Neutrophil (primary cell): Measurements from ENCODE around the gene AIP.
A peak's percentile ranks its signal among the peaks of the same experiment; 100 is the strongest.

Source experiments
- H3K27ac ChIP-seq: fragments of 200-600 bp; sonication (generic); 2 replicates; pipeline ENCODE4 v1.5.1; 2016; ENCODE audit warnings: mild to moderate bottlenecking, moderate library complexity
- H3K27me3 ChIP-seq: fragments of 200-600 bp; sonication (generic); 2 replicates; pipeline ENCODE4 v1.6.0; 2016; ENCODE audit warnings: mild to moderate bottlenecking
- H3K36me3 ChIP-seq: fragments of 200-600 bp; sonication (generic); 2 replicates; pipeline ENCODE4 v1.5.1; 2017
- H3K4me1 ChIP-seq, 2 experiments: fragments of 200-600 bp in 1 of 2; sonication (generic) in 1 of 2; 1 replicate in 1 of 2; 2 replicates in 1 of 2; pipeline versions ENCODE4 v1.5.1 to v1.6.1; 2013 to 2016; ENCODE audit warnings: low read depth in 1 of 2, low read length in 1 of 2, mild to moderate bottlenecking in 1 of 2, moderate library complexity in 1 of 2; ENCODE audit not compliant: control insufficient read depth in 1 of 2, insufficient read depth in 1 of 2
- H3K4me3 ChIP-seq, 2 experiments: fragments of 200-600 bp in 1 of 2; sonication (generic) in 1 of 2; 1 replicate in 1 of 2; 2 replicates in 1 of 2; pipeline ENCODE4 v1.5.1; 2013 to 2016; ENCODE audit warnings: low read depth in 1 of 2, low read length in 1 of 2, mild to moderate bottlenecking in 1 of 2, moderate library complexity in 1 of 2
- H3K9me3 ChIP-seq: fragments of 200-600 bp; sonication (generic); 2 replicates; pipeline ENCODE4 v1.5.1; 2016
- CTCF ChIP-seq: fragments of 200-600 bp; sonication (generic); IDR thresholded peaks from 2 replicates; pipeline ENCODE4 v1.5.1; 2016; ENCODE audit warnings: antibody characterized with exemption

Gene AIP

GRCh38 chr11:67442504-67443404, 40.1 kb upstream of the AIP start:
- H3K4me3 ChIP-seq, result peak overlapping the region; percentile 72 to 76

GRCh38 chr11:67445515-67445914, 37.3 kb upstream of the AIP start:
- no peaks in the 10 kb centered on the region for H3K9me3 ChIP-seq
- TF ChIP-seq CTCF, result no peak
- H3K36me3 ChIP-seq, result no peaks in the 10 kb centered on the region
- no peaks in the 10 kb centered on the region for H3K27me3 ChIP-seq
- H3K4me1 ChIP-seq, result peaks cover 9 to 17% of the 10 kb centered on the region in 2 experiments
- no peak overlapping the region for H3K4me3 ChIP-seq
- H3K27ac ChIP-seq, result no peak overlapping the region

More at GRCh38 chr11:67442504-67443404, 40.1 kb upstream of the AIP start:
- peaks cover 9 to 11% of the 10 kb centered on the region in 2 experiments for H3K4me1 ChIP-seq
- H3K27ac ChIP-seq, result peak overlapping the region; percentile 77
- H3K36me3 ChIP-seq, result peaks cover 19% of the 10 kb centered on the region
- no peaks in the 10 kb centered on the region for H3K27me3 ChIP-seq
- TF ChIP-seq CTCF, result no peak
- H3K9me3 ChIP-seq, result no peaks in the 10 kb centered on the region

- Histone ChIP-seq H3K4me3 (no peak overlapping the region), H3K4me1 (peaks cover 9 to 14% of the 10 kb centered on the region in 2 experiments), H3K27ac (no peak overlapping the region), H3K9me3 (no peaks in the 10 kb centered on the region), H3K27me3 (no peaks in the 10 kb centered on the region), H3K36me3 (no peaks in the 10 kb centered on the region)
- no peak for TF ChIP-seq CTCF
Observed at GRCh38 chr11:67448220-67448609, 34.6 kb upstream of the AIP start.

- H3K4me3 ChIP-seq, result no peak overlapping the region
- peak overlapping the region; percentile 54 for H3K27ac ChIP-seq
- TF ChIP-seq CTCF, result no peak
- no peaks in the 10 kb centered on the region for H3K36me3 ChIP-seq
- H3K9me3 ChIP-seq, result no peaks in the 10 kb centered on the region
- H3K4me1 ChIP-seq, result peaks cover 2 to 9% of the 10 kb centered on the region in 2 experiments
- H3K27me3 ChIP-seq, result no peaks in the 10 kb centered on the region
Observed at GRCh38 chr11:67449116-67449844, 33.5 kb upstream of the AIP start.

- Histone ChIP-seq H3K36me3 (no peaks in the 10 kb centered on the region), H3K27ac (no peak overlapping the region), H3K4me3 (no peak overlapping the region), H3K4me1 (peaks cover 0 to 6% of the 10 kb centered on the region in 2 experiments), H3K9me3 (no peaks in the 10 kb centered on the region), H3K27me3 (no peaks in the 10 kb centered on the region)
- TF ChIP-seq CTCF, result no peak
Observed at GRCh38 chr11:67450796-67451657, 31.8 kb upstream of the AIP start.
